Osteocyte (in vitro differentiated cells): ENCODE results near the gene RIT1. TPM values are rescaled to one million over a fixed set of nuclear protein-coding genes. Genes with fewer than 3 reads are reported as not detected.

Source experiments
- DNase-seq: peaks from one replicate; pipeline ENCODE4 v3.0.0; 2021; ENCODE audit warnings: mixed read lengths; ENCODE audit not compliant: unreplicated experiment; ENCODE audit errors: extremely low spot score
- H3K27ac Mint-ChIP-seq: one replicate; pipeline ENCODE4 v1.8.0; 2021; ENCODE audit warnings: mild to moderate bottlenecking, mixed read lengths; ENCODE audit not compliant: unreplicated experiment
- H3K27me3 Mint-ChIP-seq: one replicate; pipeline ENCODE4 v1.8.0; 2021; ENCODE audit warnings: mixed read lengths; ENCODE audit not compliant: unreplicated experiment
- H3K36me3 Mint-ChIP-seq: one replicate; pipeline ENCODE4 v1.8.0; 2021; ENCODE audit warnings: mixed read lengths; ENCODE audit not compliant: unreplicated experiment
- H3K4me1 Mint-ChIP-seq: one replicate; pipeline ENCODE4 v1.8.0; 2021; ENCODE audit warnings: mixed read lengths; ENCODE audit not compliant: unreplicated experiment
- H3K4me3 Mint-ChIP-seq: one replicate; pipeline ENCODE4 v1.8.0; 2021; ENCODE audit warnings: mild to moderate bottlenecking, moderate library complexity, mixed read lengths; ENCODE audit not compliant: unreplicated experiment
- H3K9me3 Mint-ChIP-seq: one replicate; pipeline ENCODE4 v1.8.0; 2021; ENCODE audit warnings: mixed read lengths; ENCODE audit not compliant: unreplicated experiment
- total RNA-seq: library from RNA; stranded (reverse); gene quantifications from 2 replicates; pipeline ENCODE4 v1.2.1, GENCODE V29; 2021
- TF ChIP-seq, protein P1 (sequence below): fragments of 200-600 bp; sonication (generic); IDR thresholded peaks from 2 replicates; pipeline ENCODE4 v1.5.0; 2021; ENCODE audit warnings: antibody characterized with exemption, mild to moderate bottlenecking, moderate library complexity

Gene RIT1
- total RNA-seq, 1 donor from 2014 or later: 45.6 TPM

DNA sequence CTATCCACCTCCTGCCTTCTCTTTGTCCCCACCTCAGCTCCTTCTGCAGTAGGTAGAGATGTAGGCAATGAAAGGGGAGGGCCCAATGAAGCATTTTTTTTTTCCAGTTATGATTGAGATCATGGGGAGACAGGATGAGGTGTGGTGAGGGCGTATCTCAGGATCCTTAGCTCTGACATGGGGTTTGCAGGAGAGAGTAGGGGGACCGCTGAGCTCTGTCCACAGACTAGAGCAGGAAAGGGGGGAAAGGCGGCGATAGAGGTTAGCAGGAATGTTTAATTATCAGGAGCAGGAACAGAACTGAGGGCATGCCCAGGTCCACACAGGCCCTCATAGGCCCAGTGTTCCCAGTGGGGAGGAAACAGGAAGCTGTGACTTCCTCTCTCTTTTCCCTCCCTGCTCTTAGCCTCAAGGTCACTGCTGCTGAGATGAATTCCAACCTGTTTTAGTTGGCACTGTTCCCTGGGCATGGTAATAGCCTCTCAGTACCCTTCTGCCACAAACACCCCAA is 29.4 kb upstream of the RIT1 start:
- H3K36me3 Mint-ChIP-seq: no peaks in the 10 kb centered on the region
- H3K27ac Mint-ChIP-seq: peak overlapping the region; percentile 96
- H3K27me3 Mint-ChIP-seq: no peaks in the 10 kb centered on the region
- peaks cover 55% of the 10 kb centered on the region for H3K4me1 Mint-ChIP-seq
- TF ChIP-seq, protein P1, sequence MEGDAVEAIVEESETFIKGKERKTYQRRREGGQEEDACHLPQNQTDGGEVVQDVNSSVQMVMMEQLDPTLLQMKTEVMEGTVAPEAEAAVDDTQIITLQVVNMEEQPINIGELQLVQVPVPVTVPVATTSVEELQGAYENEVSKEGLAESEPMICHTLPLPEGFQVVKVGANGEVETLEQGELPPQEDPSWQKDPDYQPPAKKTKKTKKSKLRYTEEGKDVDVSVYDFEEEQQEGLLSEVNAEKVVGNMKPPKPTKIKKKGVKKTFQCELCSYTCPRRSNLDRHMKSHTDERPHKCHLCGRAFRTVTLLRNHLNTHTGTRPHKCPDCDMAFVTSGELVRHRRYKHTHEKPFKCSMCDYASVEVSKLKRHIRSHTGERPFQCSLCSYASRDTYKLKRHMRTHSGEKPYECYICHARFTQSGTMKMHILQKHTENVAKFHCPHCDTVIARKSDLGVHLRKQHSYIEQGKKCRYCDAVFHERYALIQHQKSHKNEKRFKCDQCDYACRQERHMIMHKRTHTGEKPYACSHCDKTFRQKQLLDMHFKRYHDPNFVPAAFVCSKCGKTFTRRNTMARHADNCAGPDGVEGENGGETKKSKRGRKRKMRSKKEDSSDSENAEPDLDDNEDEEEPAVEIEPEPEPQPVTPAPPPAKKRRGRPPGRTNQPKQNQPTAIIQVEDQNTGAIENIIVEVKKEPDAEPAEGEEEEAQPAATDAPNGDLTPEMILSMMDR: no peak
- no peaks in the 10 kb centered on the region for H3K9me3 Mint-ChIP-seq
- peak overlapping the region; percentile 1 for H3K4me3 Mint-ChIP-seq
- no peak for DNase-seq

DNA sequence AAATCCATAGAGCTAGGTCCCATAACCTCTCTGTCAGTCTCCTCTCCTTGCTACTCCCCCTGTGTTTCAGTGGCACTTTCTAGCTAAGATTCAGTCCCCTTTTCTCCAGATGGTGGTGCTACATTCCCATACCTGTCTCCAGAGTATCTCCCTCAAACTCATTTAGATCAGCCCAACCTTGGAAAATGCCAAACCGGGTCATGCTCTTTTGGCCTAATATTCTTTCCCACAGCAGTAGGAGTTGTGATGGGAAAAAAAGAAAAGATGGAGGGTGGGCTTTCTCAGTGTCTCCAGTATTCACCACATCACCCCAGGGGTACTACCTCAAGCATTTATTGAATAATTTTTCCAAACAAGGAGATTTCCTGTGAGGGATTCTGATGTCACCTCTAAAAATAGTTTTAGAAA is 27.1 kb upstream of the RIT1 start:
- Mint-ChIP-seq H3K9me3 (no peaks in the 10 kb centered on the region), H3K4me3 (no peak overlapping the region), H3K36me3 (no peaks in the 10 kb centered on the region), H3K4me1 (peaks cover 48% of the 10 kb centered on the region), H3K27me3 (no peaks in the 10 kb centered on the region), H3K27ac (peak overlapping the region; percentile 83)
- TF ChIP-seq, protein P1: peak; percentile 81
- DNase-seq: no peak

DNA sequence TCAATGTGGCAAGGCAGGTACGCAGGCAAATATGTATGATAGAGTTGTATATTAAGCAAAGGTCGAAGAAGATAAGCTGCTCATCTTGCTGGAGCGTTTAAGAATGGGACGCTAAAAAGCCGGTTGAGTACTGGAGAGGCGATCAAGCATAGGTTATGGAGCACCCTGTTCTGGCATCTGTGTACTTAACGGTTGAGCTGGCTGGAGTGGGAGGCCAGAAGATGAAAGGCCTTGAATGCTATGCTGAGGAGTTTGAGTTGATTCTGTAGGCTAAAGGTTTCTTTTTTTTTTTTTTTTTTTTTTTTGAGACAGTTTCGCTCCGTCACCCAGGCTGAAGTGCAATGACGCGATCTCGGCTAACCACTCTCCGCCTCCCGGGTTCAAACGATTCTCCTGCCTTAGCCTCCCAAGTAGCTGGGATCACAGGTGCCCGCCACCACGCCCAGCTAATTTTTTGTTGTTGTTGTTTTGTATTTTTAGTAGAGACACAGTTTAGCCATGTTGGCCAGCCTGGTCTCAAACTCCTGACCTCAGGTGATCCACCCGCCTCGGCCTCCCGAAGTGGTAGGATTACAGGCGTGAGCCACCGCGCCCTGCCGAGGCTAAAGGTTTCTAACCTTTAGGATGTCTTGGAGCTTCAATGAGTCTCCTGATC is 23.9 kb upstream of the RIT1 start:
- Mint-ChIP-seq H3K36me3 (peaks cover 11% of the 10 kb centered on the region), H3K4me3 (no peak overlapping the region), H3K27ac (no peak overlapping the region), H3K27me3 (no peaks in the 10 kb centered on the region), H3K4me1 (peaks cover 38% of the 10 kb centered on the region), H3K9me3 (no peaks in the 10 kb centered on the region)
- DNase-seq: no peak
- TF ChIP-seq, protein P1: no peak

DNA sequence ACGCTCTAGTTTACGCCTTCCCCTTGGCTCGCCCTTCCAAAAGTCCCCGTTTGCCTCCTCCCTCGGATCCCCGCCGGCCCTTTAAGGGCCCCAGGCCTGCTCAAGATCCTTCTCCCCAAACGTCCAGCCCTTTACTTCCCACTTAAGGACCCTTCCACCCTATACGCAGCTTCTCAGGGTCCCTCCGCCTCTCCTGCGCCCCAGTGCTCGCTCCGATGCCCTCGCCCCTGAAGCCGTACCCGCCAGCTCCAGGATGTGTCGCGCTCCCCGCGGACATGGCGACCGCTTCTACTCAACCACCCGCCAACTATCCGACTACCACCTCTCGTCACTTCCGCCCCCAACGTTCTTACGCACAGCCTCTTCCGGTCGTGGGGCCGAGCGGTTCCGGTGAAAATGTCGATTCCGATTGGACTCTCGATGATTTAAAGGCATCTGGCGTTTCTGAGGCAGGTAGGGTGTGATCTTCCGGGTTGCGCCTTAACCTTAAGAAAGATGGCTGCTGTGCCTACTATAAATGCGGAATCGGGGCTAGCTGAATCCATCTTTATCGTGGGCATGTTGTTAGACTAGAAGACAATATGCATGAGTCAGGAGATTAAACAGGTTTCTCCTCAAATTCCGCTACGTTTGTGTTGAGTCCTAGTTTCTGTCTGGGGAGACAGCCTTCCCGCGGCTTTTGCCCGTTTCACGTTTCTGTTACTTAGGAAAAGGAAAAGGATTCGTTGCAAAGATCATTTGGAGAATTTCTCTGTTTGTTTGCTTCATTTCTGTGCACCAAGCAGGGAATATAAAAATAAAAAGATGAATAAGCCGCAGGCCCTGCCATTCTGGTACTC is 23.2 kb upstream of the RIT1 start, which contains the start of gene KHDC4:
TSS of gene KHDC4 (minus strand) at position 317 of the 839 bp plus-strand sequence. CDS start at position 277, 40 bp downstream.
- H3K36me3 Mint-ChIP-seq: peaks cover 14% of the 10 kb centered on the region

More for the DNA sequence above, 23.2 kb upstream of the RIT1 start, which contains the start of gene KHDC4:
- Mint-ChIP-seq H3K9me3 (no peaks in the 10 kb centered on the region), H3K4me3 (no peak within 1 kb of the TSS), H3K27ac (no peak within 1 kb of the TSS), H3K27me3 (no peaks in the 10 kb centered on the region), H3K4me1 (peaks cover 38% of the 10 kb centered on the region)
- DNase-seq: peak; percentile 96
- TF ChIP-seq, protein P1: peak; percentile 22
